Measurements from ENCODE around the gene RPS21. TPM values are rescaled to one million over a fixed set of nuclear protein-coding genes. Genes with fewer than 3 reads are reported as not detected.

RPS21 gene
- total and polyA plus RNA-seq, 2 experiments from 2014 or later = 378 to 839 TPM

- no peak for TF ChIP-seq CTCF (IDR thresholded peaks at IDR 0.05; ENCODE audit: low read depth, low read length)
- H3K4me1 ChIP-seq (ENCODE audit: low read depth) = peaks cover 9% of the 10 kb centered on the region
- no peak for DNase-seq (ENCODE audit: low read depth in 1 of 2, low spot score in 1 of 2)
- no peaks in the 10 kb centered on the region for H3K27me3 ChIP-seq
- H3K36me3 ChIP-seq = no peaks in the 10 kb centered on the region
- no peak overlapping the region for H3K4me3 ChIP-seq
- no peaks in the 10 kb centered on the region for H3K9me3 ChIP-seq (ENCODE audit: low read depth)
- no peak overlapping the region for H3K27ac ChIP-seq
Observed at GRCh38 chr20:62388839-62389600, 2.1 kb downstream of the RPS21 start.

GRCh38 chr20:62389601-62390087, 2.7 kb downstream of the RPS21 start:
- Histone ChIP-seq H3K9me3 (ENCODE audit: low read depth) (no peaks in the 10 kb centered on the region), H3K27ac (no peak overlapping the region), H3K36me3 (no peaks in the 10 kb centered on the region), H3K4me1 (ENCODE audit: low read depth) (peaks cover 9% of the 10 kb centered on the region), H3K27me3 (no peaks in the 10 kb centered on the region), H3K4me3 (no peak overlapping the region)
- TF ChIP-seq CTCF (IDR thresholded peaks at IDR 0.05; ENCODE audit: low read depth, low read length) = no peak
- no peak for DNase-seq (ENCODE audit: low read depth in 1 of 2, low spot score in 1 of 2)

- H3K27ac ChIP-seq = no peak overlapping the region
- H3K36me3 ChIP-seq = no peaks in the 10 kb centered on the region
- H3K9me3 ChIP-seq (ENCODE audit: low read depth) = no peaks in the 10 kb centered on the region
- no peaks in the 10 kb centered on the region for H3K27me3 ChIP-seq
- no peak for DNase-seq (ENCODE audit: low read depth in 1 of 2, low spot score in 1 of 2)
- H3K4me1 ChIP-seq (ENCODE audit: low read depth) = peaks cover 7% of the 10 kb centered on the region
- TF ChIP-seq CTCF (IDR thresholded peaks at IDR 0.05; ENCODE audit: low read depth, low read length) = no peak
- no peak overlapping the region for H3K4me3 ChIP-seq
Observed at GRCh38 chr20:62390317-62391164, 3.6 kb downstream of the RPS21 start.

GRCh38 chr20:62391165-62392076, 4.5 kb downstream of the RPS21 start:
- Histone ChIP-seq H3K27ac (no peak overlapping the region), H3K9me3 (ENCODE audit: low read depth) (no peaks in the 10 kb centered on the region), H3K36me3 (no peaks in the 10 kb centered on the region), H3K4me3 (no peak overlapping the region), H3K27me3 (no peaks in the 10 kb centered on the region), H3K4me1 (ENCODE audit: low read depth) (peaks cover 6% of the 10 kb centered on the region)
- no peak for DNase-seq (ENCODE audit: low read depth in 1 of 2, low spot score in 1 of 2)
- no peak for TF ChIP-seq CTCF (IDR thresholded peaks at IDR 0.05; ENCODE audit: low read depth, low read length)

DNA sequence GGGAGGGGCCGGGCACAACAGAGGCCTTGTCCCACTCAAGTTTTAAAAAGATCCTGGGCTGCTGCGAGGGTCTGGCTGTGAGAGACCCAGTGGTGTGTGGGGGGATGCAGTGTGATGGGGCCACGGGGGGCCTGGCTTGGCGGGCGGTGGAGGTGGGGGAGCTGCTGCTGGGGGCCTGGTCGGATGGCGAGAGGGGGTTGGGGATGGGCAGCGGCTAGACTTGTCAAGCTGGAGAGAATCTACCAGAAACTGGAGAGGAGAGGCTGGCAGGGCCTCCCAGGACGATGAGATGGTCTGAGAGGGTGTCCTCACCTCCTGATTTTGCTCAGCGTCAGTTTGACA, 5.1 kb downstream of the RPS21 start:
- H3K36me3 ChIP-seq = no peaks in the 10 kb centered on the region
- no peak for TF ChIP-seq CTCF (IDR thresholded peaks at IDR 0.05; ENCODE audit: low read depth, low read length)
- no peak overlapping the region for H3K27ac ChIP-seq
- peaks cover 6% of the 10 kb centered on the region for H3K4me1 ChIP-seq (ENCODE audit: low read depth)
- no peak overlapping the region for H3K4me3 ChIP-seq
- H3K27me3 ChIP-seq = no peaks in the 10 kb centered on the region
- DNase-seq (ENCODE audit: low read depth in 1 of 2, low spot score in 1 of 2) = no peak
- H3K9me3 ChIP-seq (ENCODE audit: low read depth) = no peaks in the 10 kb centered on the region

Data from cardiac muscle cell (in vitro differentiated cells and primary cell).